NB4 (cell line): ENCODE measurements around the gene APMAP.

Experiments
- MYC ChIP-seq: IDR thresholded peaks from 2 replicates; pipeline ENCODE4 v1.6.1; 2011; ENCODE audit warnings: low read depth, low read length
- TF ChIP-seq, protein P1 (sequence below): IDR thresholded peaks from one replicate; pipeline ENCODE4 v1.5.1; 2012; ENCODE audit warnings: low read depth, low read length

DNA sequence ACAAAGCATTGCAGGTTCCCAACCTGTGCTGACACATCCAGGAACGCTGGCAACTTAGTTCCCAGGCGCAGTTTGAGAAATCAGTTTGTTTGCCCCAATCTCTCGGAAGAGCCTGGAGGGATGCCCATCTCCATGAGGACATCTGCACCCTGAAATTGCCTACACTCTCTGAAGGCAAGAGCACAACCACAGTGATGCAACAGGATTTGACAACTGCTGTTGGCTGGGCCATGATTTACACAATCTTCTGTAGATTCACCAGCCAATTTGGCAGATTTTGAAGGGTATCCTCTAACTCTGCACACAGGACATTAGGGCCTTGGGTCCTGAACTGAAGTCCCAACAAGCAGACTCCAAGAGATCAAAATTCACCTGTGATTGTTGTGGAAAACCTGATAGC lies 3.4 kb downstream of the APMAP start:
- TF ChIP-seq MYC, result no peak
- TF ChIP-seq, protein P1, sequence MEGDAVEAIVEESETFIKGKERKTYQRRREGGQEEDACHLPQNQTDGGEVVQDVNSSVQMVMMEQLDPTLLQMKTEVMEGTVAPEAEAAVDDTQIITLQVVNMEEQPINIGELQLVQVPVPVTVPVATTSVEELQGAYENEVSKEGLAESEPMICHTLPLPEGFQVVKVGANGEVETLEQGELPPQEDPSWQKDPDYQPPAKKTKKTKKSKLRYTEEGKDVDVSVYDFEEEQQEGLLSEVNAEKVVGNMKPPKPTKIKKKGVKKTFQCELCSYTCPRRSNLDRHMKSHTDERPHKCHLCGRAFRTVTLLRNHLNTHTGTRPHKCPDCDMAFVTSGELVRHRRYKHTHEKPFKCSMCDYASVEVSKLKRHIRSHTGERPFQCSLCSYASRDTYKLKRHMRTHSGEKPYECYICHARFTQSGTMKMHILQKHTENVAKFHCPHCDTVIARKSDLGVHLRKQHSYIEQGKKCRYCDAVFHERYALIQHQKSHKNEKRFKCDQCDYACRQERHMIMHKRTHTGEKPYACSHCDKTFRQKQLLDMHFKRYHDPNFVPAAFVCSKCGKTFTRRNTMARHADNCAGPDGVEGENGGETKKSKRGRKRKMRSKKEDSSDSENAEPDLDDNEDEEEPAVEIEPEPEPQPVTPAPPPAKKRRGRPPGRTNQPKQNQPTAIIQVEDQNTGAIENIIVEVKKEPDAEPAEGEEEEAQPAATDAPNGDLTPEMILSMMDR, result no peak
